Activated naive CD4-positive, alpha-beta T cell treated with anti-CD3 and anti-CD28 coated beads, Interleukin-2, amount 50 U/mL, for 16 hours (primary cell): ENCODE data around the gene GREB1L.
"Not testable (repeated sequence)": the region's sequence is repeated elsewhere in the genome, so short reads cannot be mapped to it uniquely, and the experiment has no call there.

Source experiments
- DNase-seq: peaks from one replicate; pipeline ENCODE4 v3.0.0-alpha.2; 2020

GREB1L gene

DNA sequence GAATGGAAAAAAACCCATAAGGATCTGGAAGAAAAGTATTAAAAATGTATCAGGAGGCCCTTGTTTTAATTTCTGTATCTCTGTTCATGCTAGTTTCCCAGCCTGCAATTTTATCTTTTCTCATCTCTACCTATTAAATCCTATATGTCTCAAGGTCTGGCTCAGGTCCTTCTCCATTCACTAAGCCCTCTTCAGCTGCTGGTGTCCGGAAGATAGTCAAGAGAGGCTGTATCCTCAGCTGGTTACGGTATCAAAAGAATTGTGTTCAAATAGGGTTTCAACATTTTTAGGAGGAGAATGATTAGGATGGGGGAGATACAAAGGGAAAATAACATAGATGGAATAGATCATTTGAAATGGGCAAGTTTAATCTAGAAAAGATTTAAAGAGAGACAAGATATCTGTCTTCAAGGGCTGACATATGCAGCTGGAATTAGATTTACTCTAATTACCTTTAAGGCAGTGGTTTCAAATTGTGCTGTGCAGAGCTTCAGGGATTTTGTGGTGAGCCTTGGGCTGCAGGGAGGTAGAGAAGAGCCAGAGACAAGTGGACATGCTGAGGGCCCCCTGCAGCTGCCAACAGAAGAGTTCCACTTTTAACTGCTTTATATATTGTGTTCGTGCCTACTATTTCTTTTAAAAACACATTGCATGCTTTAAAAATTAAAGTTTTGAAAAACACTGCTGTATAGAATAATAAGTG lies 24.1 kb downstream of the GREB1L start:
- DNase-seq: no peak

DNA sequence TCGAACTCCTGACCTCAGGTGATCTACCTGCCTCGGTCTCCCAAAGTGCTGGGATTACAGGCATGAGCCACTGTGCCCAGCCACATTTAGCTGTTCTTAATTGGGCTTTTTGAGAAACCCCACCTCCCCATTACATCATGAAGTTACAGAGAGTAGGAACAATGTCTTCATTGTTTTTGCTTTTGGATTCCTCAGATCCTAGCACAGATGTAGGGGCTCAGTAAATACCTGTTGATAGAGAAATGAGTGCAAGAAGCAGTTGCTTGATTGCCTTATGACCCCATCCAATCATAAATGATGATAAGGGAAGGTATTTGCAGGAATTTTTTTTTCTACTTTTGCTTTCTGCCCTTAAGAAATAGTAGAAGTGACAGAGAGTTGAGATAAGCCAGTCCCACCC lies 25.4 kb downstream of the GREB1L start:
- no peak for DNase-seq

DNA sequence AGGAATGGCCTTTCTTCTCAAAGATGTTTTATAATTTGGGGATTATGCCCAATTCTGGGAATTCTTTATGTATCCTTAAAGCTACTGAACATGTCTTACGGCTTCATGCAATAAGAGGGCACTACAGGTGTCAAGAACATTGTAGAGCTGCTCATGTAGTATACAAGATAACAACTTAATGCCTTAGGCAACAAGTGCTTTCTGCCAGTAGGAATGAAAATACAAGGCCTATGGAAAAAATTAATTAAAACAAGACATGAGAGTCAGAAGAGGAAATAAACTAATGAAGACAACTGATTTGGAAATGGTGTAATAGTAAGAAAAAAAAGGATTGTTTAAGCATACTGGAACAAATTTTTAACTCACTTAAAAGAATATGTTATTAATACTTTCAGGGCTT lies 27.3 kb downstream of the GREB1L start:
- DNase-seq: no peak

DNA sequence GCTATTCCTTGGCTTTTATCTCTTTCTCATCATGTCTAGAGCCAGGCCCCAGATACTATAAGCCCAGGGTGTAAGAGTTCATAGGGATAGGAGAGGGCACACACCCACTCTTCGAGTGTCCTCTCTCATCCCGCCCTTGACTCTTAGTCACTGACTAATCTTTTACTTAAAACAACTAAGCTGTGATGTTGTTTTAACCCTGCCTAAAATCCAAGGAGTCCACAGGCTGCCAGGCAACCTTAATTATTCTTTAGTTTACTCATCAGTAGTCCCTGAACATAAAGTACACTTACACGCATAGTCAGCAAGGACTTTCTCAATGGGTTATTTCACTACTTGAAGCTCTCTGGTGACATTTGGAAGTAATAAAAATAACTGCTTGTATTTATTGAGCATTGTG lies 28.4 kb downstream of the GREB1L start:
- DNase-seq: no peak

DNA sequence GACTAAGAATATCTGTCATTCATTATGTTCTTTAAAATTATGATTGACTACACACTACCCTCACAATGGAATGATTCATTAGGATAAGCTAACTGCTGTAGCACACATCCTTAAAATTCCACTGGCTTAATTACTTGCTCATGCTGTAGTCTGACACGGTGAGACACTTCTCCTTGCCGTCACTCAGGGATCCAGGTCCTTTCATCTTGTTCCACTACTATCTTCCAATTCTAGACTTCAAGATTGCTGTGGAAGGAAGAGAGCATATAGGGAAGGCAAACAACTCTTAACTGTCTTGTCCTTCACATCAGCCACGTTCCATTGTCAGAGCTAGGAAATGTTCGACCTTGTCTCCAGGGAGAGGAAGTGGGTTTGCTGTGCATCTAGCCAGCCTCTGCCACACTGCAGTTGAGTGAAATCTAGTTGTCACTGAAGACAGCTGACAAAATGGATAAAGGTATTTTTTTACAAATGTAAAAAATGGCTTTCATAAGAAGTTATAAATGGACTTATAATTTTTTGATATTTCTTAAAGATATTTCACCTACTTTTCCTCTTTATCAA lies 30.1 kb downstream of the GREB1L start:
- no peak for DNase-seq

DNA sequence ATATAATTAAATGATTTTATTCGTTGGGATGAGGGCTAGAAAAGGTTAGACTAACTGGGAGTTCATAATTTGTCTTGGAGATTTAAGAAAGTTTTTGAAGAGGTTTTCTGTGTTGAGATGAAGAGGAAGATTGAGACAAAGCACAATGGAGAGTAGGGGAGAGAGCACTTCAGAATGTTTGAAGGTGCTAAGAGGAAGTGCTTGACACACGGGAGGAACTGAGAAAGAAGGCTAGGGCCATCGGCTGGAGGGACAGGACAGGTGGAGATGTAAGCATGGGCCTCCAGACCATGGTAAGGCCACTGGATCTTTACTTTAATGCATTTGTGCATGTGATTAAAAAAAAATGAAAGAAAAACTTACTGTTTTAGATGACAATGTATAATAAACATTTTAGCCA lies 31.5 kb downstream of the GREB1L start:
- no peak for DNase-seq

DNA sequence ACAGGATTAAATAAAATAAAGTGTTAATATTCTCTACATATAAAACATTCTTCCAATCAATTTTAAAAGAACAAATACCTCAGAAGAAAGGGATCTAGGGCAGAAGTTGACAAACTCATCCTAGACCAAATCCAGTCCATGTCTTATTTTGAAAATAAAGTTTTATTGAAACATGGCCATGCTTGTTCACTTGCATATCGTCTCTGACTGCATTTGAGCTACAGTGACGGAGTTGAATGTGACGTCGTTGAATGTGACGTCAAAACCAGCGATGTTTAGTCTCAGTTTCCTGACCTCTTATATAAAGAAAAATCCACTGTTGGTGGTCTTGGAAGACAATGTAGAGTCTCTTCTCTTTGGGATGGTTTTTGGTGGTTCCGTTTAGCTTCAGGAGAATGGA lies 33.6 kb downstream of the GREB1L start:
- DNase-seq: no peak

DNA sequence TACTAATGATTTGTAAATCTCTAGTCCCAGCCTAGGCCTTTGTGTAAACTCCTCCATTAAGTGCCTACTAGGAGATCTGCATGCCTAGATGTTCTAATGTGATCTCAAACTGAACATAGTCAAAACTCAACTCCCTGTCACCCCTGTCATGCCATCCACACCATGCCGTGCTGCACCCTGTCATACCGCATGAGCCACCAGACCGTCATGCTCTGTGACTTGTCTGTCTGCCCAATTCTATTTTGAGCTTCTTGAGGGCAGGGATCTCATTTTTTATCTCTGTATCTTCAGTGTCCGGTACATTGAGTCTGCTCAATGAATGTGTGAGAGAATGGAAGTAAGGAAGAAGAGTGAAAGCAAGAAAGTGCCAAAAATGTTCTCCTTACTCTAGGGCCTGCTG lies 35.5 kb downstream of the GREB1L start:
- DNase-seq: no peak

DNA sequence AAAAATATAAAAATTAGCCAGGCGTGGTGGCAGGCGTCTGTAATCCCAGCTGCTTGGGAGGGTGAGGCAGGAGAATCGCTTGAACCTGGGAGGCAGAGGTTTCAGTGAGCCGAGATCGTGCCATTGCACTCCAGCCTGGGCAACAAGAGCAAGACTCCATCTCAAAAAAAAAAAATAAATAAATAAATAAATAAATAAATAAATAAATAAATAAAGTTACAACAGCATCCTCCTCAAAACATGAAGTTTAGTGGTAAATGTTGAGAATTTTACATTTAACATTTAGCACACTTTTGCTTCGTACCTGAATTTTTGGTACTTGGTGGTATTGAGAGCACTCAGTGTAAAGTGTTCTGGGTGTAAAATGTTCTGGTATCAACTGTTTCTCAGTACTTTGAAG lies 36.2 kb downstream of the GREB1L start:
- DNase-seq: not testable (repeated sequence)

DNA sequence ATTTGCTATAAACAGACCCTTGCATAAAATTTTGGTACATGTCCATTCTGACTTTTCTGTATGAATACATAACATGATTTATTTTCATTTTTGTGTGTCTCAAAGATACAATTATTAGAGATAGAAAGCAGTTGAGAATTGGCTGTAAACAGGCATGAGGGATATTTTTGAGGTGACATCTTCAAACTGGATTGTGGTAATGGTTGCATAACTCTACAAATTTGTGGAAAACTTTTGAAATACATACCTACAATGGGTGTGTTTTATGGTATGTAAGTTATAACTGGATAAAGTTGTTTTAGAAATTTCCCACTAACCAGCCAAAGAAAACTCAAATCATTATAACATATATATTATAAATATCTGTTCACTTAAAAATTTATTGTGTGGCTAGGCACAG lies 39.6 kb downstream of the GREB1L start:
- DNase-seq: no peak

DNA sequence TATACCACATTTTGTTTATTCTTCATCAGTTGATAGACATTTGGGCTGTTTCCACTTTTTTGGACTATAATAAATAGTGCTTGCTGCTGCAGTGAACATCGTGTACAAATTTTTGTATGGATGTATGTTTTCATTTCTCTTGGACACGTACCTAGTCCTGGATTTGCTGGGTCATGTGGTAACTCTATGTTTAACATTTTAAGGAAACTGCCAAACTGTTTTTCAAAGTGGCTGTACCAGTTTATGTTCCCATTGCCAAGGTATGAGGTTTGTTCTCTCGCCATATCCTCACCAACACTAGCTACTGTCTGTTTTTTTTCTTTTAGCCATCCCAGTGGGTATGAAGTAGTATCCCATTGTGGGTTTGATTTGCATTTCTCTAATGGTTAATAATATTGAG lies 42.5 kb downstream of the GREB1L start:
- DNase-seq: no peak

DNA sequence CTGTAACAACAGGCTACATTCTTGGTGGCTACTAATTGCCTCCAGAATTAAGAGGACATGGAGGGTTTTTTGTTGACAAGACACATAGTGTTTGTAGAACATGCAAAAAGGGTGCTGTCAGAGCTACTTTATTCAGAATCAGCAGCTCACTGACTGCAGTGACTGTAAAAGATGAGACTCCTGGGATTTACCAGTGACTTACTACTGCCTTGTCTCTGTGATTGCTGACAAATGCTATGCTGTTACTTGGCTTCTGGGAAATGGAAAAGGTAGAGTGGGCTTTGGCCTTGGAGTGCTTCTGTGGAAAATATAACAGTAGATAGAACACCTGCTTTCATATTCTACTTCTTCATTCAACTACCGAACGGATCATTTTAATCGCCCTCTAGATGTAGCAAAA lies 47.8 kb downstream of the GREB1L start:
- no peak for DNase-seq

DNA sequence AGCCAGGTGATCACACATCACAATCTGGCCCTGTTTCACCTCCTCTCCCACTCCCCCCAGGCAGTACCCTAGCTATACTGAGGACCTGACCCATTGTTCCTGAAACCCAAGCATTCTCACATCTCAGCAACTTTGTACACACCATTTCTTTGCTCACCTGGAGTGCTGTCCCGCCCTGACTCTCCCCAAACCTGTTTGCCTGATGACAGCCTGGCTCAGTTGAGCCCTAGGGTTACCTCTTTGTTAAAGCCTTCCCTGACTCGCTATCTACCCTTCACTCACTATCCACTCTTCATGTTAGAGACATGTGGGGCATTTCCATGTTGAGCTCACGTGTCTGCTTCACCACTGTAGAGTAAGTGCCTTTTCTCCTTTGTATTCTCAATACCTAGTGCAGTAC lies 49.1 kb downstream of the GREB1L start:
- no peak for DNase-seq

DNA sequence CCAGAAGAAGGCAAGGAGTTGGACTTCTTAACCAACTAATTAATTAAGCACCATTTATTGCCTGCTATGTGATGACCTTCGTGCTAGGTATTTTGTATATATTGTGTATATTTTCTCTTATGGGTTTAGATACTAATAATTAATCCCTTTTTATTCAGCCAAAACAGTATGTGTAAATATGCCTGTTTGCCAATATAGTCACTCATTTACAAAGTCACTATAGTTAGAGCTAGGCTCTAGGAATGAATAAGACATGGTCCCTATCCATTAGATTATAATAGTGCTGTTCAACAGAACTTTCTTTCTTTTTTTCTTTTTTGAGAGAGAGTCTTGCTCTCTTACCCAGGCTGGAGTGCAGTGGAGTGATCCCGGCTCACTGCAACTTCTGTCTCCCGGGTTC lies 51.4 kb downstream of the GREB1L start:
- no peak for DNase-seq

DNA sequence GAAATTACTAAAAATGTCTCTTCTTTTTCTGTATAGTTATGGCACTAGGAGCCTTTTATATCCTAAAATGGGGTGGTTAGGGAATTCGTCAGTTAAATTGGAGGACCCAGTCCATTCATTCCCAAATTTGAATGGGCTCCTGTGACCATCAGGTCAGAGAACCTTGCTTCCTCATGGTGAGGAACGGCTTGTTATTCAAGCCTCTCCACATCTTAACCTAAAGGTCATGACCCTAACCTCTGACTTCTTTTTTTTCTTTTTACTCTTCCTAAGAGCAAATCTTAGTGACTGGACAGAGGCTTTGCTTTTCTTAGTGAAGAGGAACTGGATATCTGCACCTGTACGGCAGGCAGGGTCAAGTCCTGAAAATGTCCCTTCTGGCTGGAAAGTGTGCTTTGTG lies 53.1 kb downstream of the GREB1L start:
- DNase-seq: no peak

DNA sequence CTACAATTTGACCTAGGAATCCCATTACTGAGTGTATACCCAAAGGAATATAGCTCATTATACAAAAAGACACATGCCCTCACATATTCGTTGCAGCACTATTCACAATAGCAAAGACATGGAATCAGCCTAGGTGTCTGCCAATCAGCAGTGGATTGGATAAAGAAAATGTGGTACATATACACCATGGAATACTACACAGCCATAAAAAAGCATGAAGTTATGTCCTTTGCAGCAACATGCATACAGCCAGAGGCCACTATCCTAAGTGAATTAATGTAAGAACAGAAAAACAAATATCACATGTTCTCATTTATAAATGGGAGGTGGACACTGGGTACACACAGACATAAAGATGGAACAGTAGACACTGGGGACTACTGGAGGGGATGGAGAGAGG lies 54.0 kb downstream of the GREB1L start:
- DNase-seq: no peak

DNA sequence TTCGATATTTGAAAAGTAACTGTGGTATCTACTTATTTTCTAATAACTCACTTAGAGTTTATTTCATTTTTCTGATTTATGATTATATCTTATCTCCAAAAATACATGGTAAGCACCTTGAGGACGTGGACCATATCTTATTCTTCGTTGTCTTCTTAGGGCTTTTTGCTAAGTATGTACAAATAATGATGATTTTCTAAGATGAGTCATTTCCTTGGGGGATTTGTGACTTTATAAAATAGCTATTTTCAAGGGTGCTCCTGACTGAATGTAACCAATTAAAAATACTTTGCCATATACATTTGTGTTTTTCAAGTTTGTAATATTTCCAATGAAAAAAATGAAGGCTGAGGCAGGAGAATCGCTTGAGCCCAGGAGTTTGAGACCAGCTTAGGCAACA lies 56.3 kb downstream of the GREB1L start:
- no peak for DNase-seq

DNA sequence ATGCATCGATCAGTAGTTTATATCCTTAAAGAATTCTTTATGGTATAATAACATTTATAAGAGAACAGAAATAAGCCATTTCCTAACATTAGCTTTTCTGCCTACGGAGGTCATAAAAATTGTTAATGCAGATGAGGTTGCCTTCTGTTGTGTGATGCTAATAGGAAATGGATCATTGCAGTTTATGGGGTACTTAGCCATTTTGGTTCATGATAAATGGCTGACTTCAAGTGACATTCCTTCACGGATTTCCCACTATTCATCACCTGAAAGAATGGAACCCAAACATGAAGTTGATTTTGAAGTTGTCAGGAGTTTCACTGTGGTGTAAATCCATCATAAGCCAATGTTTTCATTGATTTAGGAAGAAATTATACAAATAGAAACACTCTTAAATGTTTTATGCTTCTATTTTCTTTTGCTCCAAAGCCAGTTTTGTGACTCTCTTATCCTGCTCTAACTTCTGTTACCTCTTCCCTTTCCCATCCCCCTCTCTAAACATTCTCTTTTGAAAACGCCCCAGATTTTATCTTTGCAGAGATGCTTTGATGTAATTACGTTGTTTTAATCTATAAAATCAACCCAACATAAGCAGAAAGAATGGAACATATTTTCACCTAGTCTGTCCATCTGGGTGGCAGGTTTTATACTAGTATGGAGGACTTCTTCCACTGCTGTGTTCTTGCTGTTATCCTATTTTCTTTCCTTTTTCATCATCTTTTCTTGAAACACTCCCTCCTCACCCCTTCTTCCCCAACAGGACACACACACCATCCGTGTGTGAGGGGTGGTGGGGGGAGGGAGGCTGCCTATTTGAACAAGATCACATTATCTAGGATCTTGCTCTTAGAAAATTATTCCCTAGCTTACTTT lies 58.2 kb downstream of the GREB1L start:
- DNase-seq: no peak

DNA sequence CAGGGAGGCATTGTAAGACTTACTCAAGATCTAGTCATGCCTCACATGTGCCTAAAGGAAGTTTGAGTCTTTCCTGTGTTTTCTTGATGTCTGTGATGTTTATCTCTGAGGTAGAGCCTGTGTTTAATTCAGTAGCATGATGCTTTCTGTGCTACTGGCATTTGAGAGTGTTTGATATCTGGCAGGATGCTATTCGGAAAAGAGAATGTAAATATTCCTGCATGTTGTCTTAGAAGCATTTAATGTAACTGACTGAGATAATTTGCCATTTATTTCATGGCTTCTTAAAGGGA lies 58.8 kb downstream of the GREB1L start:
- no peak for DNase-seq

DNA sequence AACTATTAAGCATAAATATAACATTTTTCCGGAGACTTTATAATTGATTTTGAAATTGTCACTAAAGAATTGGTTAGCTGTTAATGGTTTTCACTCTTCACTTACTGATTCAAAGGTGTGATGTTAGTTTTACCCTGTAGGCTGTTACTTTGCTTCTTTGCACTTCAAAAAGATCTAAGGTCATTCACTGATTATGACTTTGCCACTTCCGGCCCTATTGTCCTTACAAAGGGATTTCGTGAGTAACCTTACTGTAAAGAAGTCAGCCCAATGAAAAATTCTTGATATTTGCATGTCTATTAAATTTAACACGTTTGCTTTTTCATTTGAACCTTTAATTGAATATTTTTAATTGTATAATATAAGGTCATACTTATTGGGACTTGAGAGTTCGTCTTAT lies 61.4 kb downstream of the GREB1L start:
- DNase-seq: no peak

DNA sequence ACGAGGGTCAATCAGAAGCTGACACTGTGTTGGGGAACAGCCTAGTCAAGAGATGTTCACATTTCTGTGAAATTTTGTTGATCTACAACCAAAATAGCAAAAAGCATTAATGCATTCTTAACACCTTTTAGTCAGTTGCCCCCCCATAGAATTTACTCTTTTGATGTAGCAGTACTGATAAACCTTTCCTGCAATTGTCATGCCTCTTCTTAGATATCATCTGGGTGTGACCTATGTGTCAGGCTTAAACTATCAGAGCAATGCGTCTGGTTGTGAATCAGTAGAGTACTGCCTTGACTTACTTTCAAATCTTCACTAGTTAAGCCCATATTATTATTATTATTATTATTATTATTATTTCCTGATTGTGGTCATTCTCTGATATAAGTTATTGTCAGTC lies 61.9 kb downstream of the GREB1L start:
- DNase-seq: no peak

DNA sequence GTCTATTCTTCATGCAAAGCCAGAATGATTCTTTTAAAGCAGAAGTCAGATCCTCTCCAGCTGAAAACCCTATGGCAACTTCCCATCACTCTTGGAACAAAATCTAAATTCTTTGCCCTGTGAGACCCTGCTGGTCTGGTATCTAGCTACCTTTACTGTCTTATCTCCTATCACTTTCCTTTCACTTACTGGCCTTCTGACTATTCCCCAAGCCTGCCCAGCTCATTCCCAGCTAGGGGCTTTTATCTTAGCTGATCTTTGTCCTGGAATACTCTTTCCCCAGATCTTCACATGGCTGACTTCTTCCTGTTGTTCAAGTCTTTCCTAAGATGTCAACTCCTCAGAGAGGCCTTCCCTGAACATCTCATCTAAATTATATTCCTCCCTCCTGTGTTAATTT lies 63.6 kb downstream of the GREB1L start:
- no peak for DNase-seq

DNA sequence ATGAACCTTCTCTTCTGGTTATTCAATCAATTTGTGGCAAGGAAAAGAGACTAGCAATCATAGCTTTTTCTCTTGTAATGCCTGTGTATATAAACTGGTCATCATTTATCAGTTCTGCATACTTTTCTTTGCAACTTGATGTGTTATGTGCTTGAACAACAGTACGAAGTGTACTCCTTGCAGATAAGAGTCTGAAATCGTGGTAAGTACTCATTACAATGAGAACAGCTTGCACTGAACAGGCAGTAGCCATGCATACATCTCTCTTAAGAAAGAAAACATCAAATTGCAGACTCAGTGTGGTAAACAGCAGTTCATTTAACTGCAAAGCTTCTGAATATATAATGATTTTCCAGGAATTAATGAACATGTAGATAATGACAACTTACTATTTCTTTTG lies 64.3 kb downstream of the GREB1L start:
- no peak for DNase-seq

DNA sequence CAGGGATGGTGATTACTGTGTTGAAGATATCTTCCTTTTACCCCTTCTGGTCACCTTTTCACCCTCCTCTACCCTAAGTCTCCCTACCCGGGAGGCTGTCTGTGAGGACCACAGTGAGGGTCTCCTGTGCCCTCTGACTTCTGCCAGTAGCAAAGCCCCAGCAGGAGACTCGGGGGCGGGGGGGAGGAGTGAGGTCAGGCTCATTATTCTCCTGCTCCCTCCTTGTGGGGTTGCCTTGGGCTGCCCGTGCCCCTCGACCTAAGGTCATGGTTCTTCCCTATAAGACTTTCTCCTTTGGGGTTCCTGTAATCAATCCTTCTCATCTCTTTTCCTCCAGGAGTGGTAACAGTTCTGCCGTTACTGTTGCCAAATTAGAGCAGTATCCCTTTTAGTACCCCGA lies 65.5 kb downstream of the GREB1L start:
- DNase-seq: no peak

DNA sequence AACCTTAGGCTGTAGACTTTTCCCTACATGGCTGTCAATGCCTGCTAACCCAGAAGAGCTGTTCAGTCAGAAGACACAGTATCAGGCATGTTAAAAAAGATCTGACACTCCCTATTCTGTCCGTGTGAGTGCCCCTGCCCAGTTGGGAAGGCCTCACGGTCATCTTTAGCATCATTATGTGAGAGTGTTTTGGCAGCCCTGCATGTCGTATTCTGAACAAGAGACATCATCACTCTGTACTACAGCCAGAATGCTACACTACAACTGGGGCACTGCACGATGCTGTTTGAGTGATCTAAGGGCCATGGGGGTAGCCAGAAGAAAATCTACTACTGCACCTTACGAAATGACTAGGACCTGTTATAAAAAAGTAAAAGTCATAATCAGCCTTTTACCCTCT lies 67.2 kb downstream of the GREB1L start:
- DNase-seq: no peak
